ENCODE measurements around the gene PHF12.

The PHF12 gene

DNA sequence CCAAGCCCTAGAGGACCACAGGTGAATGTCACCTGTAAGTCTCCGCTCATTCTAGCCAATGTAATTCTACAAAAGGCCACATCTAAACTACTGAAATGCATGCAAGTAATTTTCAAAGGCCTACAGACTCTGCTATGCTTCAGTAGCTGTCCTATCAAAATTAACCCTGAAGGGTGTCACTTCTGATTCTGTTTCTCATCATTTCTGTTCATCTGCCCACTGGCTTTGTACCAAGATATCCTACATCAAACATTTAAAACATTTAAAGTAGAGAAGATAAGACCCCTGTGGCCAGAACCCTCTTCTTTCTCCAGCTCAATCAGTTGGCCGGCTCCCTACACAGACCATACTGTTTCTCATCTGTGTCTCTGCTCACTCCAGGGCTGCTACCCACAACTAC is 21.5 kb downstream of the PHF12 start:
- H3K9ac ChIP-seq (ENCODE audit: low read length in 2 of 2): no peak overlapping the region
- peaks cover 5 to 12% of the 10 kb centered on the region in 2 donors for H3K36me3 ChIP-seq (ENCODE audit: control insufficient read depth in 2 of 2, insufficient read depth in 2 of 2, low read length in 2 of 2)
- no peaks in the 10 kb centered on the region for H3K27me3 ChIP-seq (ENCODE audit: control insufficient read depth in 1 of 2, insufficient read depth in 2 of 2, low read length in 2 of 2)
- no peak overlapping the region for H3K27ac ChIP-seq (ENCODE audit: low read length)
- H3K4me3 ChIP-seq (ENCODE audit: low read length in 2 of 2): no peak overlapping the region
- H3K4me1 ChIP-seq (ENCODE audit: control insufficient read depth, insufficient read depth, low read length): peaks cover 8% of the 10 kb centered on the region
- H3K9me3 ChIP-seq (ENCODE audit: control insufficient read depth in 2 of 2, low read length in 2 of 2): no peaks in the 10 kb centered on the region

DNA sequence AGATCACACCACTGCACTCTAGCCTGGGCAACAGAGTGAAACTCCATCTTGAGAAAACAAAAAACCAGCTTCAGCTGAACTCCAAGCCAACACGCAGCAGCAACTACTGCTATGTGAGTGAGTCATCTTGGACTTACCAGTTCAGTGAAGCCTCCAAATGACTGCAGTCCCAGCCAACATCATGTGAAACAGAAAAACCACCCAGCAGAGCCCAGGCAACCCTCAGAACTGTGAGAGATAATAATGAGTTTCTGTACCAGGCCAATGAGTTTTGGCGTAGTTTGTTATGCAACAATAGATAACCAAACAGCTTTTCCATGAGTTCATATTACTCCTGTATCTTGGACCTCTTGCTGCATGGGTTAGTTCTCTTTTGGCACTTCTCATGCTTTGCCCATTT is 23.3 kb downstream of the PHF12 start:
- Histone ChIP-seq H3K36me3 (ENCODE audit: control insufficient read depth in 2 of 2, insufficient read depth in 2 of 2, low read length in 2 of 2) (peaks cover 8 to 20% of the 10 kb centered on the region in 2 donors), H3K9ac (ENCODE audit: low read length in 2 of 2) (no peak overlapping the region), H3K4me3 (ENCODE audit: low read length in 2 of 2) (no peak overlapping the region), H3K4me1 (ENCODE audit: control insufficient read depth, insufficient read depth, low read length) (peaks cover 8% of the 10 kb centered on the region), H3K9me3 (ENCODE audit: control insufficient read depth in 2 of 2, low read length in 2 of 2) (no peaks in the 10 kb centered on the region), H3K27ac (ENCODE audit: low read length) (no peak overlapping the region), H3K27me3 (ENCODE audit: control insufficient read depth in 1 of 2, insufficient read depth in 2 of 2, low read length in 2 of 2) (no peaks in the 10 kb centered on the region)

DNA sequence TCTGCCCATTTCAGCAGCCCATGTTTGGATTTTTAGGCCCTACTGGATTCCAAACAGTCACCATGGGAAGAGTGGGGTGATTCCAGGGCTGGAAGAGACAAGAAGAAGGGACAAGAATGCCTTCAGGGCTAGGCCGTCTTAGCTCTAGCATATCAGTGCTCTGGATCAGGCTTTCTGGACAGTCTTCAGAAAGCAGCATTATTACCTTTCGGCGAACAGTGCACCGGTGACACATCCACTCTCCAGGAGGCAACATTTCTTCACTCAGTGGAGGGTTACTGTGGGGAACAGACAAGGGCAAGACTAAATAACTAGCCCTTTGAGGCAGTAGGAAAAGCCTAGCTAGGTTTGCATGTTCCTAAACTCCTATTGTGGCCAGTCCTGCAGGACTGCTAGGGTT is 24.5 kb downstream of the PHF12 start:
- H3K9me3 ChIP-seq (ENCODE audit: control insufficient read depth in 2 of 2, low read length in 2 of 2): no peaks in the 10 kb centered on the region
- H3K27ac ChIP-seq (ENCODE audit: low read length): no peak overlapping the region
- peaks cover 5% of the 10 kb centered on the region for H3K4me1 ChIP-seq (ENCODE audit: control insufficient read depth, insufficient read depth, low read length)
- no peak overlapping the region for H3K4me3 ChIP-seq (ENCODE audit: low read length in 2 of 2)
- peaks cover 13 to 29% of the 10 kb centered on the region in 2 donors for H3K36me3 ChIP-seq (ENCODE audit: control insufficient read depth in 2 of 2, insufficient read depth in 2 of 2, low read length in 2 of 2)
- H3K9ac ChIP-seq (ENCODE audit: low read length in 2 of 2): no peak overlapping the region
- no peaks in the 10 kb centered on the region for H3K27me3 ChIP-seq (ENCODE audit: control insufficient read depth in 1 of 2, insufficient read depth in 2 of 2, low read length in 2 of 2)

DNA sequence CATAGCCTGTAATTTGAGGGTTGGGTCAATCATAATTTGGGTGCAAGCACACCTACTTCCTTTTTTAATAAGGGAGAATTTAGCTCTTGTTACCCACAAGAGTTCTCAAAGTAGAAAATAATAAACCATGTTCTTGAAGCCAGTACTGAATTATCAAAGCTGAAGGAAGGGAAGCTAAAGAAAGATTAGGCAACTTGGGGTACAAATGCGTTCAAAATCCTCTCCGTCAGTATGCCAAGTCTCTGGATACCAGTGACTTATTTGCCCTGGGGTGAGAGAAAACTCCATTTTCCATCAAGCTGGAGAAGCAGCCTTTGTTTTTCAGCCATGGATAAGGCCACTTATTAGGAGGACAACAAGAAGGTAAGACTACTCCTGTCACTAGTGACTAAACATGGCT is 25.0 kb downstream of the PHF12 start:
- Histone ChIP-seq H3K36me3 (ENCODE audit: control insufficient read depth in 2 of 2, insufficient read depth in 2 of 2, low read length in 2 of 2) (peaks cover 17 to 31% of the 10 kb centered on the region in 2 donors), H3K27me3 (ENCODE audit: control insufficient read depth in 1 of 2, insufficient read depth in 2 of 2, low read length in 2 of 2) (no peaks in the 10 kb centered on the region), H3K4me3 (ENCODE audit: low read length in 2 of 2) (no peak overlapping the region), H3K9ac (ENCODE audit: low read length in 2 of 2) (no peak overlapping the region), H3K9me3 (ENCODE audit: control insufficient read depth in 2 of 2, low read length in 2 of 2) (no peaks in the 10 kb centered on the region), H3K27ac (ENCODE audit: low read length) (no peak overlapping the region), H3K4me1 (ENCODE audit: control insufficient read depth, insufficient read depth, low read length) (peaks cover 5% of the 10 kb centered on the region)

DNA sequence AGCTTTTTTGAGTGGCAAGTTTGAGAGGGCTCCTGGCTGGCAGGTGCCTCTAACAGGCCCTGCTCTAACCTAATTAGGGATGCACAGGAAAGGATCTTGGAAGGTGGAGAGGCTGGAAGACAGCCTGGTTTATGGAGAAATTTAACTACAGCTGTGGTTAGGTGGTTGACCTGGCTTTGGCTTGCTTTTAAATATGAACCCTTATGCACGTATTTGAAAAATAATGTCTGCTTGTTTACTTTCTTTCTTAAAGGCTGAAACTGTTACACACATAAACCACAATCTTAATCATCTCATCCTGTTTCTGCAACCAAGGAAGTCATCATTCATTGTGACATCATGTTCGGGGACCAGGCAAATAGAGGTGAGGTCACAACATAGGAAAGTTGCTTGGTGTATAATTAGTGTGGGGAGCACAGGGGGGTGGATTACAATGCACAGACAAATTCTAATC is 25.4 kb downstream of the PHF12 start:
- no peak overlapping the region for H3K9ac ChIP-seq (ENCODE audit: low read length in 2 of 2)
- peaks cover 21 to 35% of the 10 kb centered on the region in 2 donors for H3K36me3 ChIP-seq (ENCODE audit: control insufficient read depth in 2 of 2, insufficient read depth in 2 of 2, low read length in 2 of 2)
- no peak overlapping the region for H3K4me3 ChIP-seq (ENCODE audit: low read length in 2 of 2)
- H3K27ac ChIP-seq (ENCODE audit: low read length): no peak overlapping the region
- no peaks in the 10 kb centered on the region for H3K27me3 ChIP-seq (ENCODE audit: control insufficient read depth in 1 of 2, insufficient read depth in 2 of 2, low read length in 2 of 2)
- H3K9me3 ChIP-seq (ENCODE audit: control insufficient read depth in 2 of 2, low read length in 2 of 2): no peaks in the 10 kb centered on the region
- peaks cover 5% of the 10 kb centered on the region for H3K4me1 ChIP-seq (ENCODE audit: control insufficient read depth, insufficient read depth, low read length)

DNA sequence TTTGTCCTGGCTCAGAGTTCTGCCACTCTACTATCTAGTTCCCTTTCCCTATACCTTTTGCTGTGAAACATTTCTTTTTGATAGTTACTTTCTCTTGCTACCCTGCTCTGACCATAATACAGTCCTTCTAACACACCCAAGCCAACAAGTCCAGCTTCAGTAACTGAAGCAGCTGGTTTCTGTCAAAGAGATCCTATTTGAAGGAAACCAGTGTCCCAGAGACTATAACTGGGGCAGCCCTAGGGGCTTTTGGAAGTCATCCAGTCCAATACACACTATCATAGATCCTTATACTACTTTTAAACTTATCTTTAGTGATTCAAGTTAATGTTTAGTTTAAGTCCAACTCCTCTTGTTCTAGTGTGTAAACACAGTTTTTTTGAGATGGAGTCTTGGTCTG is 31.1 kb downstream of the PHF12 start:
- Histone ChIP-seq H3K4me3 (ENCODE audit: low read length in 2 of 2) (no peak overlapping the region), H3K4me1 (ENCODE audit: control insufficient read depth, insufficient read depth, low read length) (peaks cover 3% of the 10 kb centered on the region), H3K27me3 (ENCODE audit: control insufficient read depth in 1 of 2, insufficient read depth in 2 of 2, low read length in 2 of 2) (no peaks in the 10 kb centered on the region), H3K9ac (ENCODE audit: low read length in 2 of 2) (no peak overlapping the region), H3K27ac (ENCODE audit: low read length) (no peak overlapping the region), H3K9me3 (ENCODE audit: control insufficient read depth in 2 of 2, low read length in 2 of 2) (no peaks in the 10 kb centered on the region), H3K36me3 (ENCODE audit: control insufficient read depth in 2 of 2, insufficient read depth in 2 of 2, low read length in 2 of 2) (peaks cover 48 to 69% of the 10 kb centered on the region in 2 donors)

DNA sequence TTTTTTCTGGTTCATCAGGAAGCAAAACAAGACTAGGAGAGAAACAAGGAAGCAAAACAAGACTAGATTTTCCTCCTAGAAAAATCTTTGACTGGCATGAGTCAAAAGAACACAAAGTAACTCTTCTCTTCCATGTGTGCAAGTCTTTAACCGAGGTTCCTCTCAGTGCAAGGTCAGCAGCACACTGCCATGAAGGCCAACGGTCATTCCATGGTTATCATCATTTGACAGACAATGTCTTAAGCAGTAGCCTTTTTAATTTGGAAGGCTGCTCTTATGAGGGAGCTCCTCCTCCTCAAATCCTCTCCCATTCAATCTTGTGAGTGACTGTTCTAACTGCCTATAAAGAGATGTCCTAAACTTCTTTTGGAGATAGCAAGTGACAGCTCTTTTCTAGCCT is 33.0 kb downstream of the PHF12 start:
- Histone ChIP-seq H3K4me3 (ENCODE audit: low read length in 2 of 2) (no peak overlapping the region), H3K27me3 (ENCODE audit: control insufficient read depth in 1 of 2, insufficient read depth in 2 of 2, low read length in 2 of 2) (no peaks in the 10 kb centered on the region), H3K27ac (ENCODE audit: low read length) (no peak overlapping the region), H3K4me1 (ENCODE audit: control insufficient read depth, insufficient read depth, low read length) (peaks cover 3% of the 10 kb centered on the region), H3K9me3 (ENCODE audit: control insufficient read depth in 2 of 2, low read length in 2 of 2) (no peaks in the 10 kb centered on the region), H3K9ac (ENCODE audit: low read length in 2 of 2) (no peak overlapping the region), H3K36me3 (ENCODE audit: control insufficient read depth in 2 of 2, insufficient read depth in 2 of 2, low read length in 2 of 2) (peaks cover 56 to 70% of the 10 kb centered on the region in 2 donors)

DNA sequence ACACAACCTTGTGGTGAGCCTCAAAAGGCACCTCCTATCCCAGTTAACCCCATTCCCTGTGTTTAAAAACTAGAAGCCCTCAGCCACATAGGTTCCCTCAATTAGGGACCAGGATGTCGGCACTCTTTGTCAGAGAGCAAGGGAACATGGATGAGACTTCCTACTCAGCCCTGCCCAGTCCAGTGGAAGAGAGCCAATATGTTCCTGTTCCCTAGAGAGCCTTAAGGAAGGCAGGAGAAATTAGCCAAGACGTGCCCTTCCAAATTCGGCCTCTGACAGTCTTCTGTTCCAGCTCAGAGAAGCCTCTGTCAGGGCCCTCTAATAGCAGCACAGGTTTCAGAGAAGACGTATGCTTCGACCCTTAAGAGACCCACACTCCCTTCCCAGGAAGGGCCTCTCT is 33.9 kb downstream of the PHF12 start:
- Histone ChIP-seq H3K9ac (ENCODE audit: low read length in 2 of 2) (peak overlapping the region in 1 of 2 donors; percentile 13), H3K27me3 (ENCODE audit: control insufficient read depth in 1 of 2, insufficient read depth in 2 of 2, low read length in 2 of 2) (no peaks in the 10 kb centered on the region), H3K4me3 (ENCODE audit: low read length in 2 of 2) (no peak overlapping the region), H3K4me1 (ENCODE audit: control insufficient read depth, insufficient read depth, low read length) (peaks cover 3% of the 10 kb centered on the region), H3K27ac (ENCODE audit: low read length) (peak overlapping the region; percentile 41), H3K9me3 (ENCODE audit: control insufficient read depth in 2 of 2, low read length in 2 of 2) (no peaks in the 10 kb centered on the region), H3K36me3 (ENCODE audit: control insufficient read depth in 2 of 2, insufficient read depth in 2 of 2, low read length in 2 of 2) (peaks cover 63 to 75% of the 10 kb centered on the region in 2 donors)

DNA sequence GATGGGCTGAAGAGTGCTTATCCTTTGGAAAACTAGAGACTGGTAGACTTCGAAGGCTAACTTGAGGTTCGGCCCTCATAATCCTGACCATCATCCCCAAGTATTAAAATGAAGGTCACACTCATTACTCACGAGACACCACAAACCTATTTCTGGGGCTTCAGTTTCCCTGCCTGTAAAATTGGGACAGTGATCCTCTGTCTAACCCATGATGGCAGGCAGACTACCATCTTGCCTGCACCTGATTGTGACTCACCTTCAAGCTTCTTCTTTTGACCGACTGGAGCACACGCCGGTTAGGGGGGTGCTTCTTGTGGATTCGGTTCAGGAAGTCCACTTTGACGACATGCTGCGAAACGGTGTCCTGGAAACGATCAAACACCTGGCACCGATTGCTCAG is 34.3 kb downstream of the PHF12 start:
- H3K27ac ChIP-seq (ENCODE audit: low read length): peak overlapping the region; percentile 41

DNA sequence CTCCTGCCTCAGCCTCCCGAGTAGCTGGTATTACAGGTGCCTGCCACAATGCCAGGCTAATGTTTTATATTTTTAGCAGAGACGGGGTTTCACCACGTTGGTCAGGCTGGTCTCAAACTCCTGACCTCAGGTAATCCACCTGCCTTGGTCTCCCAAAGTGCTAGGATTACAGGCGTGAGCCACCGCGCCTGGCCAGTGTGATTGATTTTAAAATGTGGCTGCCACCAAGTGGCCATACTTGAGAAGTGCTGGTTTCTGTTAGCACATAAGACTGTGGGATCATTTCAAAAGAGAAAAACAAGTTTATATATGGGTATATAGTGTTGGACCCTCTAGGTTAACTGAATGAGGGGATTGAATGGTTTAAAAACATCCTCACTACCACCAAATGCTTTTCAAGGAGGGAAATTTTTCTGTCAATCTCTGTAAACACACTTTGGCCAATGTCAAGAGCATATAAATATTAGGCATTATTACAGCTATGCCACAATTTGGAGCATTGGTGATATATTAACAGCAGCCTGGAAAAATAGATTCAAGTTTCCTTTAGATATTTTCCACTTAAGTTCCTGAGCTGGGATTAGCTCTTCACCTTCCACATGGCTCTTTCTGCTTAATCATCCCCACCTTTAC is 34.9 kb downstream of the PHF12 start:
- Histone ChIP-seq H3K27me3 (ENCODE audit: control insufficient read depth in 1 of 2, insufficient read depth in 2 of 2, low read length in 2 of 2) (no peaks in the 10 kb centered on the region), H3K4me1 (ENCODE audit: control insufficient read depth, insufficient read depth, low read length) (peaks cover 3% of the 10 kb centered on the region), H3K27ac (ENCODE audit: low read length) (no peak overlapping the region), H3K9ac (ENCODE audit: low read length in 2 of 2) (no peak overlapping the region), H3K4me3 (ENCODE audit: low read length in 2 of 2) (no peak overlapping the region), H3K36me3 (ENCODE audit: control insufficient read depth in 2 of 2, insufficient read depth in 2 of 2, low read length in 2 of 2) (peaks cover 67 to 78% of the 10 kb centered on the region in 2 donors), H3K9me3 (ENCODE audit: control insufficient read depth in 2 of 2, low read length in 2 of 2) (no peaks in the 10 kb centered on the region)

More for the DNA sequence above, 34.3 kb downstream of the PHF12 start:
- H3K9me3 ChIP-seq (ENCODE audit: control insufficient read depth in 2 of 2, low read length in 2 of 2): no peaks in the 10 kb centered on the region
- no peak overlapping the region for H3K9ac ChIP-seq (ENCODE audit: low read length in 2 of 2)
- H3K4me3 ChIP-seq (ENCODE audit: low read length in 2 of 2): no peak overlapping the region
- H3K4me1 ChIP-seq (ENCODE audit: control insufficient read depth, insufficient read depth, low read length): peaks cover 3% of the 10 kb centered on the region
- no peaks in the 10 kb centered on the region for H3K27me3 ChIP-seq (ENCODE audit: control insufficient read depth in 1 of 2, insufficient read depth in 2 of 2, low read length in 2 of 2)
- peaks cover 66 to 75% of the 10 kb centered on the region in 2 donors for H3K36me3 ChIP-seq (ENCODE audit: control insufficient read depth in 2 of 2, insufficient read depth in 2 of 2, low read length in 2 of 2)

DNA sequence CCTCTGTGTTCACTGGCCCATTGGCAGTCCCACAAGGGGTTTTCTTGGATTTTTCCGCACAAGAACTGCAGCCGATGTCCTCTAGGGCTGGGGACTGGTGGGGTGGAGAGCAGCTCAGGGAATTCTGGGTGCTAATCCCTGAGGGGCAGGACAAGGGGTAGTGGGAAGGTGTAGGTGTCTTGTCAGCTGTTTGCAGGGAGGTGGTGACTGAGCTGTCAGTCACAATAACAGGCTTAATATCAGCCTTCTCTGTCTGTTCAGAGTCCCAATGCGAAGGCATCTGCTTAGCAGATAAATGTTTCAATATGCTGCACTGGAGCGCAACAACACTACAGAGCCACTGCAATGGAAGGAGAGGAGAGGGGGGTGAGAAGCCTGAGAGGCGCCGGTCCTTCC is 38.4 kb downstream of the PHF12 start:
- no peak overlapping the region for H3K27ac ChIP-seq (ENCODE audit: low read length)
- H3K4me1 ChIP-seq (ENCODE audit: control insufficient read depth, insufficient read depth, low read length): peaks cover 15% of the 10 kb centered on the region
- no peak overlapping the region for H3K4me3 ChIP-seq (ENCODE audit: low read length in 2 of 2)
- no peak overlapping the region for H3K9ac ChIP-seq (ENCODE audit: low read length in 2 of 2)
- H3K36me3 ChIP-seq (ENCODE audit: control insufficient read depth in 2 of 2, insufficient read depth in 2 of 2, low read length in 2 of 2): peaks cover 68 to 76% of the 10 kb centered on the region in 2 donors
- H3K9me3 ChIP-seq (ENCODE audit: control insufficient read depth in 2 of 2, low read length in 2 of 2): no peaks in the 10 kb centered on the region
- H3K27me3 ChIP-seq (ENCODE audit: control insufficient read depth in 1 of 2, insufficient read depth in 2 of 2, low read length in 2 of 2): no peaks in the 10 kb centered on the region
